HCT116 (cell line): Measurements from ENCODE around the gene CTRL.

Source experiments
- EGR1 ChIP-seq: IDR thresholded peaks from 2 replicates; pipeline ENCODE4 v1.6.1; 2012; ENCODE audit warnings: low read depth
- EZH2 ChIP-seq: fragments of 200-600 bp; sonication (generic); IDR thresholded peaks from 2 replicates; pipeline ENCODE4 v1.6.1; 2017; ENCODE audit warnings: antibody characterized with exemption, mixed run types
- EZH2phosphoT487 ChIP-seq: fragments of 200-600 bp; IDR thresholded peaks from 2 replicates; pipeline ENCODE4 v1.6.1; 2018; ENCODE audit warnings: antibody characterized with exemption, borderline replicate concordance
- FOSL1 ChIP-seq: IDR thresholded peaks from 2 replicates; pipeline ENCODE4 v1.6.1; 2012; ENCODE audit warnings: low read depth
- POLR2A ChIP-seq: IDR thresholded peaks from 2 replicates; pipeline ENCODE4 v1.7.0; 2011; ENCODE audit warnings: borderline replicate concordance; ENCODE audit not compliant: insufficient read depth, insufficient read length; ENCODE audit errors: extremely low read depth
- POLR2AphosphoS5 ChIP-seq: IDR thresholded peaks from 2 replicates; pipeline ENCODE4 v1.6.1; 2011; ENCODE audit warnings: mild to moderate bottlenecking, low read depth, low read length, moderate library complexity
- RAD21 ChIP-seq: IDR thresholded peaks from 2 replicates; pipeline ENCODE4 v1.6.1; 2012; ENCODE audit warnings: low read depth, mild to moderate bottlenecking
- SIN3A ChIP-seq: IDR thresholded peaks from 2 replicates; pipeline ENCODE4 v1.6.1; 2012; ENCODE audit warnings: low read depth
- TCF7L2 ChIP-seq: IDR thresholded peaks from 2 replicates; pipeline ENCODE4 v1.7.0; 2011; ENCODE audit warnings: borderline replicate concordance, inconsistent platforms; ENCODE audit not compliant: insufficient read depth, insufficient read length; ENCODE audit errors: extremely low read depth
- YY1 ChIP-seq: IDR thresholded peaks from 2 replicates; pipeline ENCODE4 v1.6.1; 2011; ENCODE audit warnings: low read length, low read depth, moderate library complexity, mild to moderate bottlenecking; ENCODE audit not compliant: insufficient replicate concordance; ENCODE audit errors: extremely low read depth
- TF ChIP-seq, protein P1 (sequence below), 3 experiments: fragments of 200-600 bp in 1 of 3; sonication (generic) in 1 of 3; IDR thresholded peaks in 2 of 3; conservative IDR thresholded peaks in 1 of 3; 2 replicates each; pipeline ENCODE4 v1.5.1; 2012 to 2017; ENCODE audit warnings: low read depth in 2 of 3, low read length in 2 of 3, antibody characterized with exemption in 1 of 3, borderline replicate concordance in 1 of 3, control low read depth in 1 of 3, mild to moderate bottlenecking in 1 of 3, mixed read lengths in 1 of 3, mixed run types in 1 of 3, moderate library complexity in 1 of 3; ENCODE audit not compliant: insufficient read depth in 1 of 3
- TF ChIP-seq, protein P2 (sequence below): IDR thresholded peaks from 2 replicates; pipeline ENCODE4 v1.6.1; 2012
- TF ChIP-seq, protein P3 (sequence below): IDR thresholded peaks from 2 replicates; pipeline ENCODE4 v1.6.1; 2012; ENCODE audit warnings: low read depth

DNA sequence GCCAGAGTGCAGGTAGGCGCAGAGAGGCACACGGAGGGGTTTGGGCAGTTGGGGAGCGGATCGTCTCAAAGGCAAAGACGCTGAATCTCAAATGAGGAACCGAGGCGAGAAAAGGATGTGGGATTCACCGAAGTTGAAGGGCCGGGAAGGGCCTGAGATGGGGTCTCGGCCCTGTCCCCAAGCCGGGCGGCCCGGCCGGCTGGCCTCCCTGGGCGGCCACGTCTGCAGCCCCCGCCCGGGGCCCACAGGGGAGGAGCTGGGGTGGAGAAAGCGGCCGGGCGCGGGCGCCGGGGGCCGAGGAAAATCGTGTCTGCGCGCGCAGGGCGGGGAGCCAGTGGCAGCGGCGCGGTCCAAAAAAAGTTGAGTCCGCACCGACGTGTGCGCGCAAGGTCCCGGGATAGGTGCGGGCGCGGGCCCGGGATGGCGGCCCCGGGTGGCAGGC lies 36.3 kb upstream of the CTRL start:
- TF ChIP-seq, protein P1, sequence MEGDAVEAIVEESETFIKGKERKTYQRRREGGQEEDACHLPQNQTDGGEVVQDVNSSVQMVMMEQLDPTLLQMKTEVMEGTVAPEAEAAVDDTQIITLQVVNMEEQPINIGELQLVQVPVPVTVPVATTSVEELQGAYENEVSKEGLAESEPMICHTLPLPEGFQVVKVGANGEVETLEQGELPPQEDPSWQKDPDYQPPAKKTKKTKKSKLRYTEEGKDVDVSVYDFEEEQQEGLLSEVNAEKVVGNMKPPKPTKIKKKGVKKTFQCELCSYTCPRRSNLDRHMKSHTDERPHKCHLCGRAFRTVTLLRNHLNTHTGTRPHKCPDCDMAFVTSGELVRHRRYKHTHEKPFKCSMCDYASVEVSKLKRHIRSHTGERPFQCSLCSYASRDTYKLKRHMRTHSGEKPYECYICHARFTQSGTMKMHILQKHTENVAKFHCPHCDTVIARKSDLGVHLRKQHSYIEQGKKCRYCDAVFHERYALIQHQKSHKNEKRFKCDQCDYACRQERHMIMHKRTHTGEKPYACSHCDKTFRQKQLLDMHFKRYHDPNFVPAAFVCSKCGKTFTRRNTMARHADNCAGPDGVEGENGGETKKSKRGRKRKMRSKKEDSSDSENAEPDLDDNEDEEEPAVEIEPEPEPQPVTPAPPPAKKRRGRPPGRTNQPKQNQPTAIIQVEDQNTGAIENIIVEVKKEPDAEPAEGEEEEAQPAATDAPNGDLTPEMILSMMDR (IDR thresholded peaks at IDR 0.05 in 2 of 3, conservative IDR thresholded peaks at IDR 0.05 in 1 of 3; ENCODE audit: borderline replicate concordance in 1 of 3, insufficient read depth in 1 of 3, low read depth in 2 of 3, low read length in 2 of 3): no peak
- TF ChIP-seq POLR2A: no peak
- TF ChIP-seq, protein P2, sequence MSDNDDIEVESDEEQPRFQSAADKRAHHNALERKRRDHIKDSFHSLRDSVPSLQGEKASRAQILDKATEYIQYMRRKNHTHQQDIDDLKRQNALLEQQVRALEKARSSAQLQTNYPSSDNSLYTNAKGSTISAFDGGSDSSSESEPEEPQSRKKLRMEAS: no peak; the same call in 1 of the 2 replicates
- TF ChIP-seq EZH2phosphoT487: no peak
- TF ChIP-seq EZH2: no peak
- no peak for TF ChIP-seq SIN3A
- TF ChIP-seq POLR2AphosphoS5: no peak
- no peak for TF ChIP-seq TCF7L2
- TF ChIP-seq, protein P3, sequence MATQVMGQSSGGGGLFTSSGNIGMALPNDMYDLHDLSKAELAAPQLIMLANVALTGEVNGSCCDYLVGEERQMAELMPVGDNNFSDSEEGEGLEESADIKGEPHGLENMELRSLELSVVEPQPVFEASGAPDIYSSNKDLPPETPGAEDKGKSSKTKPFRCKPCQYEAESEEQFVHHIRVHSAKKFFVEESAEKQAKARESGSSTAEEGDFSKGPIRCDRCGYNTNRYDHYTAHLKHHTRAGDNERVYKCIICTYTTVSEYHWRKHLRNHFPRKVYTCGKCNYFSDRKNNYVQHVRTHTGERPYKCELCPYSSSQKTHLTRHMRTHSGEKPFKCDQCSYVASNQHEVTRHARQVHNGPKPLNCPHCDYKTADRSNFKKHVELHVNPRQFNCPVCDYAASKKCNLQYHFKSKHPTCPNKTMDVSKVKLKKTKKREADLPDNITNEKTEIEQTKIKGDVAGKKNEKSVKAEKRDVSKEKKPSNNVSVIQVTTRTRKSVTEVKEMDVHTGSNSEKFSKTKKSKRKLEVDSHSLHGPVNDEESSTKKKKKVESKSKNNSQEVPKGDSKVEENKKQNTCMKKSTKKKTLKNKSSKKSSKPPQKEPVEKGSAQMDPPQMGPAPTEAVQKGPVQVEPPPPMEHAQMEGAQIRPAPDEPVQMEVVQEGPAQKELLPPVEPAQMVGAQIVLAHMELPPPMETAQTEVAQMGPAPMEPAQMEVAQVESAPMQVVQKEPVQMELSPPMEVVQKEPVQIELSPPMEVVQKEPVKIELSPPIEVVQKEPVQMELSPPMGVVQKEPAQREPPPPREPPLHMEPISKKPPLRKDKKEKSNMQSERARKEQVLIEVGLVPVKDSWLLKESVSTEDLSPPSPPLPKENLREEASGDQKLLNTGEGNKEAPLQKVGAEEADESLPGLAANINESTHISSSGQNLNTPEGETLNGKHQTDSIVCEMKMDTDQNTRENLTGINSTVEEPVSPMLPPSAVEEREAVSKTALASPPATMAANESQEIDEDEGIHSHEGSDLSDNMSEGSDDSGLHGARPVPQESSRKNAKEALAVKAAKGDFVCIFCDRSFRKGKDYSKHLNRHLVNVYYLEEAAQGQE: no peak
- TF ChIP-seq FOSL1: no peak
- TF ChIP-seq RAD21: no peak
- no peak for TF ChIP-seq EGR1
- no peak for TF ChIP-seq YY1
